CD4-positive, alpha-beta T cell (primary cell): ENCODE data around the gene LHFPL3. TPM values are rescaled to one million over a fixed set of nuclear protein-coding genes. Genes with fewer than 3 reads are reported as not detected.

Source experiments
- ATAC-seq: fragments of 200-7000 bp; cut with Tn5 transposase; one replicate; pipeline ENCODE4 v1.10.0; 2022; ENCODE audit warnings: mild to moderate bottlenecking; ENCODE audit not compliant: poor library complexity
- CTCF ChIA-PET: fragments of 350-600 bp; sonication (Branson Sonifier 250); formaldehyde crosslinking; loops from one replicate; lab custom pipeline; 2021; ENCODE audit warnings: antibody characterized with exemption, inconsistent platforms; lab: Charles Lee
- POLR2A ChIA-PET: fragments of 350-600 bp; sonication (Branson Sonifier 250); formaldehyde crosslinking; loops from one replicate; lab custom pipeline; 2021; ENCODE audit warnings: antibody characterized with exemption, inconsistent platforms; lab: Charles Lee
- DNase-seq, 14 experiments: peaks; one replicate each; pipeline ENCODE4 v3.0.0-alpha.2; 2013 to 2020; ENCODE audit warnings: mixed read lengths in 2 of 14
- H3K27ac ChIP-seq, 2 donors: one replicate each; pipeline versions ENCODE4 v1.5.1 to v1.7.0; 2013; ENCODE audit warnings: low read length in 2 of 2, low read depth in 1 of 2, mild to moderate bottlenecking in 1 of 2
- H3K27me3 ChIP-seq, 2 experiments: 1 replicate in 1 of 2; 2 replicates in 1 of 2; pipeline versions ENCODE4 v1.6.1 to v1.7.0; 2013; ENCODE audit warnings: low read length in 2 of 2, control low read depth in 1 of 2, mild to moderate bottlenecking in 1 of 2, moderate library complexity in 1 of 2; ENCODE audit not compliant: insufficient read depth in 2 of 2, control insufficient read depth in 1 of 2
- H3K36me3 ChIP-seq: one replicate; pipeline ENCODE4 v1.6.1; 2013; ENCODE audit warnings: low read length, control low read depth; ENCODE audit not compliant: insufficient read depth
- H3K4me1 ChIP-seq: one replicate; pipeline ENCODE4 v1.6.1; 2013; ENCODE audit warnings: low read length, control low read depth; ENCODE audit not compliant: insufficient read depth
- H3K4me3 ChIP-seq: one replicate; pipeline ENCODE4 v1.5.1; 2013; ENCODE audit warnings: mild to moderate bottlenecking, low read length, moderate library complexity
- H3K9me3 ChIP-seq, 2 experiments: 1 replicate in 1 of 2; 2 replicates in 1 of 2; pipeline versions ENCODE4 v1.6.1 to v1.7.0; 2013; ENCODE audit warnings: low read length in 2 of 2, mild to moderate bottlenecking in 2 of 2, control low read depth in 1 of 2, moderate library complexity in 1 of 2; ENCODE audit not compliant: control insufficient read depth in 1 of 2, insufficient read depth in 1 of 2
- H3K27ac Mint-ChIP-seq: one replicate; pipeline ENCODE4 v1.8.0; 2020; ENCODE audit warnings: mixed read lengths
- H3K27me3 Mint-ChIP-seq: one replicate; pipeline ENCODE4 v1.8.0; 2021; ENCODE audit warnings: mixed read lengths
- H3K36me3 Mint-ChIP-seq: one replicate; pipeline ENCODE4 v1.8.0; 2021; ENCODE audit warnings: low read depth, mixed read lengths
- H3K4me1 Mint-ChIP-seq: one replicate; pipeline ENCODE4 v1.8.0; 2021; ENCODE audit warnings: low read depth, mixed read lengths
- H3K4me3 Mint-ChIP-seq: one replicate; pipeline ENCODE4 v1.8.0; 2020; ENCODE audit warnings: mild to moderate bottlenecking, mixed read lengths
- H3K9me3 Mint-ChIP-seq: one replicate; pipeline ENCODE4 v1.8.0; 2020; ENCODE audit warnings: mixed read lengths
- CTCF ChIP-seq: fragments of 200-600 bp; IDR thresholded peaks from one replicate; pipeline ENCODE4 v1.8.0; 2022; ENCODE audit warnings: antibody characterized with exemption, mild to moderate bottlenecking
- intact Hi-C, 2 experiments: fragments of 100-400 bp; cut with DNase I in 1 of 2; cut with micrococcal nuclease in 1 of 2; formaldehyde crosslinking; loops; one replicate each; pipeline versions ENCODE4 v1.15.1 to v1.9.0; 2023 to 2025; cut with DNase I, micrococcal nuclease
- total RNA-seq, 174 experiments: library from RNA in 2 of 174; stranded (reverse) in 2 of 174; gene quantifications; one replicate each; pipeline ENCODE4 v1.2.3 and lab custom pipeline; 2021 to 2026

Gene LHFPL3
- total RNA-seq, 2 experiments from 2014 or later: not detected

GRCh38 chr7:104642560-104642959 lies 314.2 kb downstream of the LHFPL3 start:
- CTCF ChIA-PET: interaction anchor here (1.2 kb wide), 1 partner anchor 23 kb away, joined by 4 read pairs; no protein-coding TSS in a partner anchor
- intact Hi-C loops: loop anchor here (5.0 kb wide), 1 partner anchor 275 kb away; no protein-coding TSS in a partner anchor
- POLR2A ChIA-PET: no interaction called here

GRCh38 chr7:104643587-104644217 lies 315.3 kb downstream of the LHFPL3 start:
- H3K4me3 Mint-ChIP-seq: no peak overlapping the region
- H3K4me1 ChIP-seq: no peaks in the 10 kb centered on the region
- ATAC-seq (no peak), DNase-seq (no peak)
- no peaks in the 10 kb centered on the region for H3K9me3 Mint-ChIP-seq
- H3K9me3 ChIP-seq: no peaks in the 10 kb centered on the region
- H3K27ac ChIP-seq: no peak overlapping the region
- CTCF ChIA-PET: no interaction called here
- H3K36me3 ChIP-seq: no peaks in the 10 kb centered on the region
- peaks cover 41% of the 10 kb centered on the region for H3K27me3 Mint-ChIP-seq
- POLR2A ChIA-PET: no interaction called here
- TF ChIP-seq CTCF: no peak
- H3K36me3 Mint-ChIP-seq: no peaks in the 10 kb centered on the region
- no peaks in the 10 kb centered on the region for H3K4me1 Mint-ChIP-seq
- intact Hi-C loops: loop anchor here (1.0 to 5.0 kb wide), 2 partner anchors 8 to 274 kb away; no protein-coding TSS in a partner anchor
- no peak overlapping the region for H3K27ac Mint-ChIP-seq
- H3K27me3 ChIP-seq: peaks cover 3 to 8% of the 10 kb centered on the region in 2 experiments
- no peak overlapping the region for H3K4me3 ChIP-seq

More at GRCh38 chr7:104642560-104642959, 314.2 kb downstream of the LHFPL3 start:
- peaks cover 3% of the 10 kb centered on the region in 2 experiments for H3K27me3 ChIP-seq
- H3K36me3 ChIP-seq: no peaks in the 10 kb centered on the region
- no peak for TF ChIP-seq CTCF
- ATAC-seq: no peak
- DNase-seq: no peak
- Mint-ChIP-seq H3K36me3 (no peaks in the 10 kb centered on the region), H3K4me1 (no peaks in the 10 kb centered on the region), H3K27ac (no peak overlapping the region), H3K9me3 (no peaks in the 10 kb centered on the region), H3K4me3 (no peak overlapping the region), H3K27me3 (peaks cover 34% of the 10 kb centered on the region)
- no peak overlapping the region for H3K4me3 ChIP-seq
- no peak overlapping the region for H3K27ac ChIP-seq
- no peaks in the 10 kb centered on the region for H3K4me1 ChIP-seq
- no peaks in the 10 kb centered on the region for H3K9me3 ChIP-seq

- H3K36me3 Mint-ChIP-seq: no peaks in the 10 kb centered on the region
- ATAC-seq: no peak
- intact Hi-C loops: no loop called here
- H3K4me3 ChIP-seq: no peak overlapping the region
- H3K27me3 ChIP-seq: peaks cover 6 to 8% of the 10 kb centered on the region in 2 experiments
- no peak overlapping the region for H3K27ac ChIP-seq
- no peaks in the 10 kb centered on the region for H3K9me3 Mint-ChIP-seq
- H3K36me3 ChIP-seq: no peaks in the 10 kb centered on the region
- ChIA-PET POLR2A (no interaction called here), CTCF (no interaction called here)
- H3K27me3 Mint-ChIP-seq: peaks cover 14% of the 10 kb centered on the region
- no peak overlapping the region for H3K4me3 Mint-ChIP-seq
- H3K4me1 ChIP-seq: no peaks in the 10 kb centered on the region
- no peaks in the 10 kb centered on the region for H3K4me1 Mint-ChIP-seq
- no peak overlapping the region for H3K27ac Mint-ChIP-seq
- no peak for TF ChIP-seq CTCF
- no peak for DNase-seq
- H3K9me3 ChIP-seq: no peaks in the 10 kb centered on the region
These were observed 322.7 kb downstream of the LHFPL3 start for GRCh38 chr7:104650991-104651640.
